ENCODE measurements around the gene WDR33.
"Not testable (repeated sequence)": the region's sequence is repeated elsewhere in the genome, so short reads cannot be mapped to it uniquely, and the experiment has no call there.

WDR33 gene

DNA sequence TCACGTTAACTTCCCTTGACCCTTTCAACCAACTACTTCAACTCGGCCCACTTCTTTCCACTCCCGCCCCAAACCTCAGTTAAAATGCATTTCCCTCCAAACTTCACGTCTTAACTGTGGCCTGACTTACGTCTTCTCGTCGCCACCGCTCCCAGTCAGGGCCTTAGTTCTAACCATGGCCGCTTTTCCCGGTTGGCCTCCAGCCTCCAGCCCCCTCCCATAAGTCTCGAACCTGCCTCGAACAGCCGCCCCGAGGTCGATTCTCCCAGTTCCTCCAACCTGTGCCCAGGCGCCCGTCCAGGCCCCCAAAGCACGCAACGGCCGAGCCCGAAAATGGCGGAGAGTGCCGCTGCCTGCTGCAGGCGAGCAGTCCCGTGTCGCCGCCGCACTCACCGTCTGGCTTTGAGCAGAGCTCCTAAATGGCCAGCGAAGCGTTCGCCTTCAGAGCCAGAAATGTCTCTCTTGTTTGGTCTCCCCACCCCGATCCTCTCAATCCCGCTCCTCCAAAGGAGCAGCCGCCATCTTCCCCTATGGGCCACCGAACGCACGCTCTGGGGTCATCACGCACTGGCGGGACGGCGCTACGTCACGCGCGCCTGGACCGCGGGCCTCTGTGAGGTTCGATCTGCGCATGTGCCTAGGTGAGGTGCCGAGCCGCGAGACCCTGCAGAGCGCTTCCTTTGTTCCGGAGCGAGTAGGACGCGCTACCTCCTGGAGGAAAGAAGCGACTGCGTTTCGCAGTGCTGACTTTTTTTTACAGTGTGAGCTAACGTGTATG is at the start of gene WDR33:
WDR33 (minus strand) TSS at position 553 of the 778 bp plus-strand sequence. CDS start 40,190 bp downstream, outside the sequence.
- DNase-seq (ENCODE audit: low spot score): peak; percentile 82

DNA sequence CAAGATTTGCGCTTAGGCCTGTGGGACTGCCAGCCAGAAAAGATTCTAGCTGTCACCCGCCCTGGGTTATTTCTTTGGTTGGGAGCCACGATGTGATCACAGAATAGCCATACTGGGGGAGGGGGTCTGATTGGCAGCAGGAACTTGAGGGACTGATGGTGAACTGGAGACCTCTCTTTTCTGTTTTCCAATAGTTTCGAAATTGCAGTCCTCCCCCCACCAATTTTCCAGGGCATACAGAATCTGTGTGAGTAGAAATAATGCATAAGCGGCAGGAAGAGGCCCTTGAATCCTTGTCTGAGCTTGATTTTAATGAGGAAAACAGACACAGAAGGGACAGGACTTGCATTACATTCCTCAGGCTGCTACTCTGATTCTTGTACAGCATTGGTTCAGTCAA is 49.2 kb upstream of the WDR33 start:
- no peak for DNase-seq (ENCODE audit: low spot score)

DNA sequence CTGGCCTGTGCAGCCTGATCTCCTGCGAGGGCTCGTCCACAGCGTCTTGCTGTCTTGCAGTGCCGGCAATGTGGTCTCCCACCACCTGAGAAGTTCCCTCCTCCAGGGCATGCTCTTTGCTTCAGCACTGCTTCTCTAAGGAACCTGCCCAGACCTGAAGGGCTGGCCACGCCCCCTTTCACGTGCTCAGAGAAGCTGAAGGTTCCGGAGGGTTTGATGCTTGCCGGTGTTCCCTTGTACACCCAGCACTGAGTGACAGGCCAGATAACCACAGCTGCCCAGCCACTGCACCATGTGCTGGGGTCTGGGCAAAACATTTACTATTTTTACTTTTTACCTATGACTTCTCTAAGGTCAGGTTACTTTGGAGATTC is 48.7 kb upstream of the WDR33 start:
- no peak for DNase-seq (ENCODE audit: low spot score)

DNA sequence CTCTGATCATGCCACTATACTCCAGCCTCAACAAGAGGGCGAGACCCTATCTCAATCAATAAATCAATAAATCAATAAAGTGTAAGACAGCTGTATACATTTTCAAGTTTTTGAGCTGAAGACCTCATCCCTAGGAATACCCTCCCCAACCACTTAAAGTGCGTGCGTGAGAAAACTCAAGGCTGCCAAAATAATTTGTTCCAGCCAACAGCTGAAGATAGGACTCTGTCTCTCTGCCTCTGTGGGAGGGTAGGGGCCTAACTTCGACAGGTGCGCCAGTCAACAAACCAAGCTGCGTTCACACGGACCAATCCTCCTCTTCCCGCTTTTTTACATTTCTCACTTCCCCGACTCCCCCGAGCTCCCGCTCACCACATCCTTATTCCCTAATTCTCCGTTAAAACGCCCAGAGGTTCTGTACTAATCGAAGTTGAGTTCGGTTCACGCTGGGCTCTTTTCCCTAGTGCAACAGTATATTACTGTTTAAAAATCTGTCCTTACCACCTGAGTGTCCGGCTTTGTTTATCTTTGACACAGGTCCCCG is 46.4 kb upstream of the WDR33 start:
- no peak for DNase-seq (ENCODE audit: low spot score)

DNA sequence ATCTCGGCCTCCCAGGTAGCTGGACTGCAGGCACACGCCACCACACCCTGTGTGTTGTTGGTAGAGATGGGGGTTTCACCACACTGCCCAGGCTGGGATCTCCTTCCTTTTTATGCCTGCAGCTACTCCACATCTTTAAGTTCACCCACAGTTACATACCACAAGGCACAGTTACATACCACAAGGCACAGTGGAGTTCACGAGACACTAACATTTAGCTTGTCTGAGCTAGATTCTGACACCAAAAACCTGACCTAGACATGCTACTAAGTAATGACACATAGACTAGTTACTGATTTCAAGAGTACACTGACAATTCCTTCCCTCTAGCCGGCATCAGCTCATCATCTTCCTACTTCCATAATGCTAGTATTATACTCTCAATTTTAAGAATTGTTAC is 42.7 kb upstream of the WDR33 start:
- no peak for DNase-seq (ENCODE audit: low spot score)

DNA sequence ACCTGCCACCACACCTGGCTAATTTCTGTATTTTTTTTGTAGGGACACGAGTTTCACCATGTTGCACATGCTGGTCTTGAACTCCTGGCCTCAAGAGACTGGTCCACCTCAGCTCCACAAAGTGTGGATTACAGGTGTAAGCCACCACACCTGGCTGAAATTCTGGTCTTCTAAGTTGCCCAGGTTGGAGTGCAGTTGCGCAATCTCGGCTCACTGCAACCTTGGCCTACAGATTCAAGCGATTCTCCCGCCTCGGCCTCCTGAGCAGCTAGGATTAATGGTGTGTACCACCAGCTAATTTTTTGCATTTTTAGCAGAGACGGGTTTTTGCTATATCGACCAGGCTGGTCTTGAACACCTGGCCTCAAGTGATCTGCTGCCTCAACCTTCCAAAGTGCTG is 41.4 kb upstream of the WDR33 start:
- no peak for DNase-seq (ENCODE audit: low spot score)

DNA sequence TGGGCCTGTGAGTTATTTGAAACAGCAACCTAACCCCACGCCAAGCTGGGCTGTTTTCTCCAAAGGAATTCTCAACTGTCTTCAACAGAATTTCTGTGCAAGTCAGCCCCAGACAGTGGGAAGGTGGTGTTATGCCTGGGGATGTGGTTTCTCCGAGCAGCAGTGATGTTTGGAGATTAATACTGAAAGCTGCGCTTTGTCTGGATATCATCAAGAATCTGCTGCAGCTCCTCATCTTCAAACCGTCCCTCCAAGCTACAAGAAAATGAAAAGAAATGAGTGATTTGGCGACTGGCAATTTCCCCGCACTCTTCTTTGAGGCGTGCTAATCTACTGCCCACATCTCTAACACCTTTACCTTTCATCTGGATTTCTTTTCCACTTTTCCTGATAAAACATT is 37.0 kb upstream of the WDR33 start:
- DNase-seq (ENCODE audit: low spot score): no peak

DNA sequence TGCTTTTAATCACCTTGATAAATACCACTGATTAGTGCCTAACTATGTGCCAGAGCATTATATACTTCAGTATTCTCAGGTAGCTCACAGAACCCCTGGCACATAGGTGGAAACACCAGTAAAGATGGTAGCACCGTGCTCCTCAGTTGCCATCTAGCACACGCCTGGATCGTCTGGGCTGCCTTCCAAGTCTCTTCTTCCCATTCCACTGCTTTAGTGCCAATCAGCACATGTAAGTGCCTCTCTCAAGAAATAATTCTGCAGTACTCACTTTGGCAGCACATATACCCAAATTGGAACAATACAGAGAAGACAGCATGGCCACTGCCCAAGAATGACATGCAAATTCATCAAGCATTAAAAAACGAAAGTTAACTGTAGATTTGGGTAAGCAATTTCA is 34.0 kb upstream of the WDR33 start:
- DNase-seq (ENCODE audit: low spot score): no peak

DNA sequence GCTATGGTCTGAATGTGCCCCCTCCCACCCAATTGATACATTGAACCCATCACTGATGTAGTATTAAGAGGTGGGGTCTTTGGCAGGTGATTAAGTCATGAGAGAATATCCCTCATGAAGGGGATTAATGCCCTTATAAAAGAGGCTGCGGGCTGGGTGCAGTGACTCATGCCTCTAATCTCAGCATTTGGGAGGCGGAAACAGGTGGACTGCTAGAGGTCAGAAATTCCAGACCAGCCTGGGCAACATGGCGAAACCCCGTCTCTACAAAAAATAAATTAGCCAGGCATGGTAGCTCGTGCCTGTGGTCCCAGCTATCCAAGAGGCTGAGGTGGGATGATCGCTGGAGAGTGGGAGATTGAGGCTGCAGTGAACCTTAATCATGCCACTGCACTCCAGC is 32.7 kb upstream of the WDR33 start:
- DNase-seq (ENCODE audit: low spot score): no peak

DNA sequence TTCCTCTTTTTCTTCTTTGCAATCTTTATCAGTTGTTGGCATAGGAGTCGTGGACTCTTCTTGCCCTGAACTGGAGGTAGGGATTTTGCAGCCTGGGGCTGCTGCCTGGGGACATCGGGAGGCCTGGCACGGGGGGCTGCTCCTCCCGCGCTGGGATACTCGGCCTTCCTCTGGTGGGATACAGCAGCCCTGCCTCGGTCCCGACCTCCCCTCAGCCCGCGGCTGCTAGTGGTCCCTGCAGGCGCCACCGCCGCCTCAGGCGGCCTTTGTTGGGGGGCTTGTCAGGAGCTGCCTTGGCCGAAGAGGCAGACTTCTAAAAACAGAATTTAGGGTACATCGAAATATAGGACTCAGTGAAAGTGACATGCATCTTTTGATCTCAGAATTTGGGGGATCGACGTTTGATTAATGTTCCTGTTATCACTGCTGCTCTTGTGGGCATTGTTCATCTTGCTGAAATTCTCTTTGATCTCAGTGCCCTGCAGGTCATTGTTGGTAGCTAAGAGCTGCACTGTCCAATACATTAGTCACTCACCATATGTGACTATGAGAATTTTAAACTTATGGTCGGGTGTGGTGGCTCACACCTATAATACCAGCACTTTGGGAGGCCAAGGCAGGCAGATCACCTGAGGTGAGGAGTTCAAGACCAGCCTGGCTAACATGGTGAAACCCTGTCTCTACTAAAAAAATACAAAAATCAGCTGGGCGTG is 30.7 kb upstream of the WDR33 start:
- no peak for DNase-seq (ENCODE audit: low spot score)

DNA sequence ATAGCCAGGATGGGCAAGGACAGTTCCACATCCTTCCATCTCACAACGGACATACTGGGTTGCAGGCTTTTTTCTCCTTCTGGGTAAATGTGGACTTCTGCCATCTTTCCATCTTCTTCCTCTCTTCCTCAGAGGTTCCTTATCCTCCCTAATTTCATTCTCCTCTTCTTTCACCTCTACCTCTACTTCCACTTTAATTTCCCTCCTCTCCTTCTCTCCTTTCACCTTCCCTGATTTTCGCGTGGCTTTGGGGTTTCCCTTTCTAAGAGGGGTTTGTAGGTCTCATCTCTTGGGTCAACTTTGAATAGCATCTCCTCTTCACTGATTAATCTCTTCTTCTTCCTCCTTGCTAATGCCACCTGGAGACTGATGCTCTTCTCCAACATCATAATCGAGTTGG is 29.9 kb upstream of the WDR33 start:
- no peak for DNase-seq (ENCODE audit: low spot score)

DNA sequence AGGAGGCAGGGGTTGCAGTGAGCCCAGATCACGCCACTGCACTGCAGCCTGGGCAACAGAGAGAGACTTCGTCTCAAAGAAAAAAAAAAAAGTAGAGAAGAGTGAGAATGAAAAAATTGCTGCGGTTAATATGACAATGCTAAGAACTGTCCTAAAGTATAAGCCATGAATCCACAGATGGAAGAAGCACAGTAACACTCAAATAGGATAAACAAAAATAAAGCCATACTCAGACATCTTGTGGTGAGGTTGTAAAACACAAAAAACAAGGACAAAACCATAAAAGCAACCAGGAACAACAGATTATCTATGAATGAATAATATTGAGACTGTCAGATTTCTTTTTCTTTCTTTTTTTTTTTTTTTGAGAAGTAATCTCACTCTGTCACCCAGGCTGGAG is 24.0 kb upstream of the WDR33 start:
- no peak for DNase-seq (ENCODE audit: low spot score)

DNA sequence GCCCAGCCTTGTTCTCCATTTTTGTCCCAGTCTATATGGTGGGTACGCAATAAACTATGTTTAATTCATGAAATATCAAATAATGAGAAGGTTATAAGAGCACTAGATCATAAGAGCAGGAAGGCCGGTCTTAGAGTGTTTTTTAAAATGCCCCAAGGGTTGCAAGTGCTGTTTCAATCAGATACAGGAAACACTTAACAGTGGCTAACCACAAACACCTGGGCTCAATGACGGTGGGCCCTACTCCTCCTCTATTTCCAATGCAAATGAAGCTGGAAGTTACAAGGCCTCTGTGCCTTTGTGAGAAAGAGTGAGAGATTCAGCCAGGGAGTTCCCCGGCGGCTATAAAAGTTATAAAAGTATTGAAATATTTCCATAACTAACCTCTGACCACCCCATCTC is 18.9 kb upstream of the WDR33 start:
- DNase-seq (ENCODE audit: low spot score): no peak

DNA sequence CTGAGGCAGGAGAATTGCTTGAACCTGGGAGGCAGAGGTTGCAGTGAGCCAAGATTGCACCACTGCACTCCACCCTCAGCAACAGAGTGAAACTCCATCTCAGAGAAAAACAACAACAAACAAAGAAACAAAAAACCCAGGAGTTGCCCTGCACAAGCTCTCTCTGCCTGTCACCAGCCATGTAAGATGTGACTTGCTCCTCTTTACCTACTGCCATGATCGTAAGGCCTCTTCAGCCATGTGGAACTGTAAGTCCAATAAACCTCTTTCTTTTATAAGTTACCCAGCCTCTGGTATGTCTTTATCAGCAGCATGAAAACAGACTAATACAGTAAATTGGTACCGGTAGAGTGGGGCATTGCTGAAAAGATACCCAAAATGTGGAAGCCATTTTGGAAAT is 15.7 kb upstream of the WDR33 start:
- DNase-seq (ENCODE audit: low spot score): not testable (repeated sequence)

DNA sequence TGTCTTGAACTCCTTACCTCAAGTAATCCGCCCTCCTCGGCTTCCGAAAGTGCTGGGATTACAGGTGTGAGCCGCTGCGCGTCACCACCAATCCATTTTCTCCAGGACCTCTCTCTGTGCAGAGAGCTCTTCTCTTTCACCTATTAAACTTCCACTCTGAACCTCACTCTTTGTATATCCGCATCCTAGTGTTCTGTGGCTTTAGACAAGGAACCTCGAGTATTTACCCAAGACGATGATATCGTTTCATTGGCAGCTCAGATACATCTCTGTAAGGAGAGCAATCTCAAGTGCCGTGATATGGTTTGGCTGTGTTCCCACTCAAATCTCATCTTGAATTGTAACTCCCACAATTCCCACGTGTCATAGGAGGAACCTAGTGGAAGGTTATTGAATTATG is 15.1 kb upstream of the WDR33 start:
- DNase-seq (ENCODE audit: low spot score): no peak

DNA sequence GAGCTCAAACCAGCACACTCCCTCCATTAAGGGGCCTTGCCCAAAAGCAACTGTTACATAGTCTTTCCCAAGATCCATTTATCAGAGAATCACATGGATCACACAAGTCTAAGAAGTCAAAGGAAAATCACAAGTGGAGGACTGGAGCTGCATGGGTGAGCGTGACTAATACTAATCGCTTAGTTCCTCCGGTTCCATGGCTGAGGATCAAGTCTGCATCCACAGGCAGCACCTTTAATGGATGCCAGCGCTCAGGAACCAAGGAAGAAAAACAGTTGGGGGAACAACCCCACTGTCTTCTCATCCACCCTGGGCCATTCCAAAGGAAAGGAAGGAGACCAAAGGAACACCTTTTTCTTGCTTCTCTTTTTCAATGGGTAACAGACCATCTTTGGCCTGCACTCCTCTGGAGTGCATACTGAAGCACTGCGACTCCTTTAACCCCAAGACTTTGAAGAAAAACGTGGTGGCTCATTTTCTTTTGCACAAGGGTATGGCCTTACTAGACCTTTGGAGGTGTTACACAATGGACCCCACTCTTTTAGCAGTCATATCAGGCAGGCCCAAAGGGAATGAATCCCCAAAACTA is 9.2 kb upstream of the WDR33 start:
- no peak for DNase-seq (ENCODE audit: low spot score)

DNA sequence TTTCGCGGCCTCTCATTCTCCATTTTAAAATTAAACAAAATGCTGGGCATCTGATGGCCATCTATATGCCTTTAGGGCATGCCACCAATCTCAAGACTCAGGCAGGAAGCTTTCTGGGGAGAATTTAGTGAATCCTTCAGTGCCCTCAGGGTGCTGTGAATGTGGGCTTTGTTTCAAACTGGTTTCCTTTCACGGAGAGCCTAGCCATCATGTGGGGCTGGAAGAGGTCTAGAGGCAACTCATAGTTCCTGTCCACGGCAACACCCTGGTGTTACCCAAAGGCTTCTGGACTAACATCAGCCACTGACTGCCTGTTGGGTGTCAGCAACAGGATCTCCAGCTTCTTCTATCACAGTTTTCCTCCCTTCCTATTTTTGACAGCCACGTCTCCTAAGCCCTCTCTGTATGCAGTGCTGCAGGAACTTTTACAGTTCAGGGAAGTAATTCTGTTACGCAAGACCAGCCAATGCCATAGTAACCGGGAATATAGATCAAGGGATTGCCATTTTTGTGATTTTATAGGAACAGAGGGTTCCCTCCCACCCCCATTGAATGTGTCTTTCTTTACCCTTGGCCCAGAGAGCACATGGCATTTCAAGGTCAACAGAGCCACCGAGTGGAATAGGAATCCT is 7.9 kb upstream of the WDR33 start:
- no peak for DNase-seq (ENCODE audit: low spot score)

DNA sequence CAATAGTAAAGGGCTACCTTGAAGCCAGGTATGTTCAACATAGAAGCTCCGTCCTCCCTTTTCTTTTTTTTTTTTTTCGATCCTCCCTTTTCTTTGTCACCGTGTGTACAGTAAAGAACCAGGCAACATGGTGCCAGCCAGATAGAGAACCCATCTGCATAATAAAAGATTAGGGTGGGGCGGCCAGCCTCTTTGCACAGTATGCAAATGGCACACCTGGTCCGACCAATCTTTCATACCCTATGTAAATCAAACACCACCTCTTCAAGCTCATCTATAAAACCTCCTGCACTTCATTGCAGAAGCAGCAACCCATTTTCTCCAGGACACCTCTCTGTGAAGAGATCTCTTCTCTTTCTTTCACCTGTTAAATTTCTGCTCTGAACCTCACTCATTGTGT is 7.3 kb upstream of the WDR33 start:
- DNase-seq (ENCODE audit: low spot score): no peak

DNA sequence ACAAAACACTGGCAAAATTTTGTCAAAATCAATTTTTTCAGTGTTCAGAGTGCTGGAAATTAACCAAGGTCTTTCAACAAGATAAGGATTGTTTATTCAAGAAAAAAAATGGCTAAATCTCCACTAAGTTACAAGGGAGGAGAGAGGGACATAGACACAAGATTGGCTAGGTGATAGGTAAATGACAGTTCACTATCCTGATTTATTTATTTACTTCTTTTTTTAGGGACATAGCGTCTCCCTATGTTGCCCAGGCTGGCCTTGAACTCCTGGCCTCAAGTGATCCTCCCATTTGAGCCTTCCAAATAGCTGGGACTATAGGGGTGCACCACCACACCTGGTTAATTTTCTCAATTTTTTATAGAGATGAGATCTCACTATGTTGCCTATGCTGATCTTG is 3.7 kb upstream of the WDR33 start:
- DNase-seq (ENCODE audit: low spot score): no peak

DNA sequence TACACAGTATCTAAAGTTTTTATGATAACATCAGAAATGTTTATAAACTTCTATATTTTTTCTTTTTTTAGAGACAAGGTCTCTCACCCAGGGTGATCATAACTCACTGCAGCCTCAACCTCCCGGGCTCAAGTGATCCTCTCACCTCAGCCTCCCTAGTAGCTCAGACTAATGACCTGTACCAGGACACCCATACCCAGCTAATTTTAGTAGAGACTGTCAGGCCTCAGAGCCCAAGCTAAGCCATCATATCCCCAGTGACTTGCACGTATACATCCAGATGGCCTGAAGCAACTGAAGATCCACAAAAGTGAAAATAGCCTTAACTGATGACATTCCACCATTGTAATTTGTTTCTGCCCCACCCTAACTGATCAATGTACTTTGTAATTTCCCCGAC is 1.5 kb upstream of the WDR33 start:
- not testable (repeated sequence) for DNase-seq (ENCODE audit: low spot score)

DNA sequence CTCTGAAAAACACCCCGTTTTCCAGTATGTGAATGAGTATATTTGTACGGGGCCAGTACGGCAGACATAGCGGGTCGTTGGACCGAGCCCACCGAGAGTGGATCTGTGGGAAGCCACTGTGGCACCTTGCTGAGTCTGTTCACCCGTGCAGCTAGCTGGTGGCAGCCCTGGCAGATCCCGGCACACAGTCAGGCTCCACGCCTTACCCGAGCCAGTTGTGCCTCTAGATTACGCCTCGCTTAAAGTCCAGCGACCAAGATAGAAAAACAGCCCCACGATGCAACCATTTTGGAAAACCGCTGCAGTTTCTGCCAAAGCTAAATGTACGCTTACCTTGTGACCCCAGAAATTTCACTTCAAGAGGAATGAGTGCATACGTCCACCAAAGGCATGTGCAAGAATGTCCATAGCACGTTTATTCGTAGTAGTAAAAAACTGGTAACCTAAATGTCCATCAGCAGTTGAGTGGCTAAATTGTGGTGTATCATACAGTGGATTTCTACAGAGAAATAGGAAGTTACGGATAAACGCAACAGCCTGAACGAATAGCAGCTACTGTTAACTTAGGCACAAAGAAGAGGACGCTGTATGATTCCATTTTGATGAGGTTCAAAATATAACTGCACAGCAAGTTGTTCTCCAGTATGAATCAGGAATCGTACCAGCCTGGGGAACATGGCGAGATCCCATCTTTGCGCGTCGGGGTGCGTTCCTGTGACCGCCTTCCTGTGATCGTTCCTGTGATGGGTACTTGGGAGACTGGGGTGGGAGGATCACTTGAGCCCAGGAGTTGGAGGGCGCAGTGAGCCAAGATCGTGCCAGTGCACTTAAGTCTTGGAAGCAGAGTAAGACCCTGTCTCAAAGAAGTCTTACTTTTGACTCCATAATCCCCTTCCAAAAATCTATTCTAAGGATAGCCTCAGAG is 688 bp upstream of the WDR33 start:
- no peak for DNase-seq (ENCODE audit: low spot score)

All from pons (tissue), 1 donor.